Fibroblast of the aortic adventitia (primary cell): Measurements from ENCODE around the gene IQCN. TPM values are rescaled to one million over a fixed set of nuclear protein-coding genes. Genes with fewer than 3 reads are reported as not detected.

Source experiments
- DNase-seq: peaks from one replicate; pipeline ENCODE4 v3.0.0-alpha.2; 2010; ENCODE audit warnings: low read depth
- H3K4me3 ChIP-seq: 2 replicates; pipeline ENCODE4 v1.5.1; 2011; ENCODE audit warnings: low read depth, mild to moderate bottlenecking, control low read depth, low read length, moderate library complexity
- total RNA-seq: library from RNA; depleted of rRNA; stranded (reverse); fragments of >200 nt; gene quantifications from 2 replicates; pipeline ENCODE4 v1.2.3, GENCODE V29; 2012; ENCODE audit warnings: low replicate concordance
- TF ChIP-seq, protein P1 (sequence below): IDR thresholded peaks from 2 replicates; pipeline ENCODE4 v1.5.1; 2011; ENCODE audit warnings: mild to moderate bottlenecking, low read length, control low read depth, inconsistent platforms; ENCODE audit not compliant: insufficient read depth

Gene IQCN, protein sequence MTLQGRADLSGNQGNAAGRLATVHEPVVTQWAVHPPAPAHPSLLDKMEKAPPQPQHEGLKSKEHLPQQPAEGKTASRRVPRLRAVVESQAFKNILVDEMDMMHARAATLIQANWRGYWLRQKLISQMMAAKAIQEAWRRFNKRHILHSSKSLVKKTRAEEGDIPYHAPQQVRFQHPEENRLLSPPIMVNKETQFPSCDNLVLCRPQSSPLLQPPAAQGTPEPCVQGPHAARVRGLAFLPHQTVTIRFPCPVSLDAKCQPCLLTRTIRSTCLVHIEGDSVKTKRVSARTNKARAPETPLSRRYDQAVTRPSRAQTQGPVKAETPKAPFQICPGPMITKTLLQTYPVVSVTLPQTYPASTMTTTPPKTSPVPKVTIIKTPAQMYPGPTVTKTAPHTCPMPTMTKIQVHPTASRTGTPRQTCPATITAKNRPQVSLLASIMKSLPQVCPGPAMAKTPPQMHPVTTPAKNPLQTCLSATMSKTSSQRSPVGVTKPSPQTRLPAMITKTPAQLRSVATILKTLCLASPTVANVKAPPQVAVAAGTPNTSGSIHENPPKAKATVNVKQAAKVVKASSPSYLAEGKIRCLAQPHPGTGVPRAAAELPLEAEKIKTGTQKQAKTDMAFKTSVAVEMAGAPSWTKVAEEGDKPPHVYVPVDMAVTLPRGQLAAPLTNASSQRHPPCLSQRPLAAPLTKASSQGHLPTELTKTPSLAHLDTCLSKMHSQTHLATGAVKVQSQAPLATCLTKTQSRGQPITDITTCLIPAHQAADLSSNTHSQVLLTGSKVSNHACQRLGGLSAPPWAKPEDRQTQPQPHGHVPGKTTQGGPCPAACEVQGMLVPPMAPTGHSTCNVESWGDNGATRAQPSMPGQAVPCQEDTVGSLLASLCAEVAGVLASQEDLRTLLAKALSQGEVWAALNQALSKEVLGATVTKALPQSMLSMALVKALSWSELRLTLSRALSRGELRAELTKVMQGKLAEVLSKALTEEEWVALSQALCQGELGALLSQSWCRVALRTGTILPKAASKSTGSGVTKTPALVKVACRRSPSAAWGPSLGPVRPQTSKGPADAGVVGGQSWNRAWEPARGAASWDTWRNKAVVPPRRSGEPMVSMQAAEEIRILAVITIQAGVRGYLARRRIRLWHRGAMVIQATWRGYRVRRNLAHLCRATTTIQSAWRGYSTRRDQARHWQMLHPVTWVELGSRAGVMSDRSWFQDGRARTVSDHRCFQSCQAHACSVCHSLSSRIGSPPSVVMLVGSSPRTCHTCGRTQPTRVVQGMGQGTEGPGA (N-terminal part only)
- 1.5 and 4.4 TPM in 2 replicates for total RNA-seq

- DNase-seq: peak; percentile 43
- TF ChIP-seq, protein P1, sequence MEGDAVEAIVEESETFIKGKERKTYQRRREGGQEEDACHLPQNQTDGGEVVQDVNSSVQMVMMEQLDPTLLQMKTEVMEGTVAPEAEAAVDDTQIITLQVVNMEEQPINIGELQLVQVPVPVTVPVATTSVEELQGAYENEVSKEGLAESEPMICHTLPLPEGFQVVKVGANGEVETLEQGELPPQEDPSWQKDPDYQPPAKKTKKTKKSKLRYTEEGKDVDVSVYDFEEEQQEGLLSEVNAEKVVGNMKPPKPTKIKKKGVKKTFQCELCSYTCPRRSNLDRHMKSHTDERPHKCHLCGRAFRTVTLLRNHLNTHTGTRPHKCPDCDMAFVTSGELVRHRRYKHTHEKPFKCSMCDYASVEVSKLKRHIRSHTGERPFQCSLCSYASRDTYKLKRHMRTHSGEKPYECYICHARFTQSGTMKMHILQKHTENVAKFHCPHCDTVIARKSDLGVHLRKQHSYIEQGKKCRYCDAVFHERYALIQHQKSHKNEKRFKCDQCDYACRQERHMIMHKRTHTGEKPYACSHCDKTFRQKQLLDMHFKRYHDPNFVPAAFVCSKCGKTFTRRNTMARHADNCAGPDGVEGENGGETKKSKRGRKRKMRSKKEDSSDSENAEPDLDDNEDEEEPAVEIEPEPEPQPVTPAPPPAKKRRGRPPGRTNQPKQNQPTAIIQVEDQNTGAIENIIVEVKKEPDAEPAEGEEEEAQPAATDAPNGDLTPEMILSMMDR: no peak
- H3K4me3 ChIP-seq: no peak within 1 kb of the TSS
Measured at GRCh38 chr19:18274219-18274780, at the start of gene IQCN. IQCN (minus strand) TSS chr19:18274452; CDS start chr19:18269478, 4,974 bp downstream.

- TF ChIP-seq, protein P1: peak; percentile 33
- H3K4me3 ChIP-seq: peak within 1 kb of the TSS; percentile 83
- DNase-seq: peak; percentile 95
Measured at GRCh38 chr19:18322759-18323460, 48.7 kb upstream of the IQCN start, which contains the start of gene LSM4. LSM4 (minus strand) TSS chr19:18323076; CDS start chr19:18323020, 56 bp downstream.

DNA sequence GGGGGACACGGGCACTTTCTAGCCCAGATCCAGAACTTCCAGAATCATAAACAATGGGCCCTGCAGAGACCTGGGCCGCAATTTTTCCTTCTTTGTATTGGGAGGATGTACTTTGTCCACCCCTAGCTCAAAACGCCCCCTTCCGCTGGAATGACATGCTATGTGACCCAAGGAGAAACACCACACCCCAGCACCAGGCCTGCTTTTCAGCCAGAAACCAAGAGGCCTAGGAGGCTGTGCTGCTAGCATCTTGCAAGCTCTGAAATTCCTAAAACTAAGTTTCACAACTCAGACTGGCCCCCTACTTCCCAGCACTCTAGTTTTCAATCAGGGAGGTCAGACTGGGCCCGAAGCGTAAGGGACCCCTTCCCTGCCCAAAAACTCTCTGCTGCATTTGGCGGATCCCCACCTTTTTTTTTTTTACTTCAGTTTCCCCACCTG, 48.1 kb upstream of the IQCN start:
- DNase-seq: peak; percentile 72
- peak overlapping the region; percentile 83 for H3K4me3 ChIP-seq
- TF ChIP-seq, protein P1: peak; percentile 25

DNA sequence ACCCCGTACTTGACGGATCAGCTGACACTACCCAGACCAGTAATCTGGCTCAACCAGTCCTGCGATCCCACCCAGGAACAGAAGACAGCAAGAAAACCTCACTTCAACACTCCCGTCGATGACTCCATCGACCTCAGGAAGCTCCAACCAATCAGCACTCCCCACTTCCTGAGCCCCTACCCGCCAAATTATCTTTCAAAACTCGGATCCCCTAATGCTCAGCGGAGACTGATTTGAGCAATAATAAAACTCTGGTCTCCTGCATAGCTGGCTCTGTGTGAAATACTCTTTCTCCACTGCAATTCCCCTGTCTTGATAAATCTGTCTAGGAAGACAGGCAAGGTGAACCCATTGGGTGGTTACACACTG, 47.5 kb upstream of the IQCN start:
- peak overlapping the region; percentile 83 for H3K4me3 ChIP-seq
- TF ChIP-seq, protein P1: no peak
- DNase-seq: peak; percentile 25

- no peak for DNase-seq
Measured at GRCh38 chr19:18320865-18321733, 46.8 kb upstream of the IQCN start.

More at GRCh38 chr19:18320865-18321733, 46.8 kb upstream of the IQCN start:
- TF ChIP-seq, protein P1: no peak
- no peak overlapping the region for H3K4me3 ChIP-seq
